Muscle of leg (tissue), 11 donors: Measurements from ENCODE around the gene CORIN. TPM values are rescaled to one million over a fixed set of nuclear protein-coding genes. Genes with fewer than 3 reads are reported as not detected.
"Not testable (repeated sequence)": the region's sequence is repeated elsewhere in the genome, so short reads cannot be mapped to it uniquely, and the experiment has no call there.

Source experiments
- DNase-seq: peaks from one replicate; pipeline ENCODE4 v3.0.0; 2013
- H3K27ac ChIP-seq: one replicate; pipeline ENCODE4 v1.5.1; 2013; ENCODE audit warnings: mild to moderate bottlenecking, low read length, control low read depth
- H3K27me3 ChIP-seq: one replicate; pipeline ENCODE4 v1.6.1; 2013; ENCODE audit warnings: low read length; ENCODE audit not compliant: control insufficient read depth, insufficient read depth
- H3K36me3 ChIP-seq: one replicate; pipeline ENCODE4 v1.6.1; 2013; ENCODE audit warnings: low read length; ENCODE audit not compliant: control insufficient read depth, insufficient read depth
- H3K4me1 ChIP-seq: one replicate; pipeline ENCODE4 v1.6.1; 2013; ENCODE audit warnings: low read length; ENCODE audit not compliant: control insufficient read depth, insufficient read depth
- H3K4me3 ChIP-seq: one replicate; pipeline ENCODE4 v1.5.1; 2013; ENCODE audit warnings: low read length, control low read depth
- H3K9me3 ChIP-seq: replicated peaks from 2 replicates; pipeline ENCODE4 v1.6.1; 2013; ENCODE audit warnings: low read depth, low read length; ENCODE audit not compliant: control insufficient read depth
- WGBS: methylation state at CpG from one replicate; pipeline ENCODE4 v1.1.5; 2013; ENCODE audit warnings: missing lambda C conversion rate; ENCODE audit not compliant: insufficient coverage; 5-methylcytosine and 5-hydroxymethylcytosine counted together
- polyA plus RNA-seq, 8 donors: library from polyadenylated mRNA; unstranded; fragments of 120-200 nt; gene quantifications; one replicate each; pipeline versions ENCODE4 v1.2.1 to v1.2.3, GENCODE V29; 2013; ENCODE audit warnings: inconsistent platforms in 1 of 8, low replicate concordance in 1 of 8; ENCODE audit not compliant: insufficient read length in 8 of 8, insufficient read depth in 1 of 8
- total RNA-seq: library from RNA; stranded (reverse); fragments of 120-200 nt; gene quantifications from one replicate; pipeline ENCODE4 v1.2.4, GENCODE V29; 2013

The CORIN gene
- total and polyA plus RNA-seq, 9 donors = 0.87 to 3.9 (median 2.0) TPM

GRCh38 chr4:47560682-47561081 lies 277.2 kb downstream of the CORIN start:
- H3K27me3 ChIP-seq = no peaks in the 10 kb centered on the region
- H3K4me1 ChIP-seq = no peaks in the 10 kb centered on the region
- H3K27ac ChIP-seq = no peak overlapping the region
- DNase-seq = no peak
- no peaks in the 10 kb centered on the region for H3K9me3 ChIP-seq
- peaks cover 20% of the 10 kb centered on the region for H3K36me3 ChIP-seq
- H3K4me3 ChIP-seq = no peak overlapping the region
- WGBS = no CpG with 5 or more reads among the region's 1 CpG

GRCh38 chr4:47557255-47557654 lies 280.6 kb downstream of the CORIN start:
- WGBS = no CpG with 5 or more reads among the region's 2 CpGs
- Histone ChIP-seq H3K27ac (no peak overlapping the region), H3K9me3 (no peaks in the 10 kb centered on the region), H3K27me3 (no peaks in the 10 kb centered on the region), H3K4me1 (no peaks in the 10 kb centered on the region), H3K36me3 (peaks cover 17% of the 10 kb centered on the region), H3K4me3 (no peak overlapping the region)
- DNase-seq = no peak

- no CpG with 5 or more reads among the region's 3 CpGs for WGBS
- DNase-seq, H3K9me3 ChIP-seq, H3K27ac ChIP-seq, H3K27me3 ChIP-seq, H3K4me1 ChIP-seq, H3K4me3 ChIP-seq: not testable (repeated sequence)
- H3K36me3 ChIP-seq = peaks cover 15% of the 10 kb centered on the region
Observed at GRCh38 chr4:47555920-47556319, 281.9 kb downstream of the CORIN start.

- Histone ChIP-seq H3K36me3 (peaks cover 18% of the 10 kb centered on the region), H3K4me3 (no peak overlapping the region), H3K27me3 (no peaks in the 10 kb centered on the region), H3K4me1 (no peaks in the 10 kb centered on the region), H3K27ac (no peak overlapping the region), H3K9me3 (no peaks in the 10 kb centered on the region)
- no peak for DNase-seq
- WGBS = no CpG with 5 or more reads among the region's 2 CpGs
Observed at GRCh38 chr4:47553329-47554125, 284.3 kb downstream of the CORIN start.

GRCh38 chr4:47551682-47552081 lies 286.2 kb downstream of the CORIN start:
- H3K9me3 ChIP-seq = no peaks in the 10 kb centered on the region
- H3K36me3 ChIP-seq = peaks cover 10% of the 10 kb centered on the region

GRCh38 chr4:47550899-47551548 lies 286.8 kb downstream of the CORIN start:
- Histone ChIP-seq H3K4me3 (no peak overlapping the region), H3K9me3 (no peaks in the 10 kb centered on the region), H3K27me3 (no peaks in the 10 kb centered on the region), H3K27ac (no peak overlapping the region), H3K4me1 (no peaks in the 10 kb centered on the region), H3K36me3 (peaks cover 10% of the 10 kb centered on the region)
- no peak for DNase-seq
- 100% methylated on average over 3 of the region's 7 CpGs for WGBS

More at GRCh38 chr4:47551682-47552081, 286.2 kb downstream of the CORIN start:
- H3K27me3 ChIP-seq = no peaks in the 10 kb centered on the region
- H3K4me1 ChIP-seq = no peaks in the 10 kb centered on the region
- no peak overlapping the region for H3K27ac ChIP-seq
- no peak overlapping the region for H3K4me3 ChIP-seq
- no peak for DNase-seq

GRCh38 chr4:47550357-47550756 lies 287.5 kb downstream of the CORIN start:
- not testable (repeated sequence) for H3K4me1 ChIP-seq, H3K4me3 ChIP-seq, DNase-seq, H3K27me3 ChIP-seq, H3K27ac ChIP-seq, H3K9me3 ChIP-seq, H3K36me3 ChIP-seq
- 91% methylated on average over 7 of the region's 7 CpGs for WGBS

Other genes starting within 250 kb of the CORIN start
- 7.6 TPM for gene NFXL1, start 76.5 kb upstream of the CORIN start, total RNA-seq
- gene NFXL1, start 76.5 kb upstream of the CORIN start, polyA plus RNA-seq = 10 to 100 TPM in 1 of 8 donors, 1 to 10 TPM in 7; 7.3 to 11.5 (median 8.1) TPM
- 0.35 TPM for gene CNGA1, start 178.6 kb upstream of the CORIN start, total RNA-seq
- under 1 TPM; 0.13 to 0.70 (median 0.29) TPM for gene CNGA1, start 178.6 kb upstream of the CORIN start, polyA plus RNA-seq
- gene NIPAL1, start 178.7 kb upstream of the CORIN start, total RNA-seq = 2.2 TPM
- gene NIPAL1, start 178.7 kb upstream of the CORIN start, polyA plus RNA-seq = 1 to 10 TPM; 1.5 to 3.1 (median 2.5) TPM